AG09319 (cell line): Measurements from ENCODE around the gene IL10.

Experiments
- DNase-seq: peaks from one replicate; pipeline ENCODE4 v3.0.0-alpha.2; 2010; ENCODE audit warnings: low read depth; ENCODE audit errors: extremely low read depth
- CTCF ChIP-seq: IDR thresholded peaks from 2 replicates; pipeline ENCODE4 v1.5.1; 2011; ENCODE audit warnings: low read depth, mild to moderate bottlenecking, inconsistent platforms, low read length, moderate library complexity

IL10 gene

GRCh38 chr1:206748348-206749030 lies 23.8 kb downstream of the IL10 start:
- DNase-seq: no peak
- no peak for TF ChIP-seq CTCF

DNA sequence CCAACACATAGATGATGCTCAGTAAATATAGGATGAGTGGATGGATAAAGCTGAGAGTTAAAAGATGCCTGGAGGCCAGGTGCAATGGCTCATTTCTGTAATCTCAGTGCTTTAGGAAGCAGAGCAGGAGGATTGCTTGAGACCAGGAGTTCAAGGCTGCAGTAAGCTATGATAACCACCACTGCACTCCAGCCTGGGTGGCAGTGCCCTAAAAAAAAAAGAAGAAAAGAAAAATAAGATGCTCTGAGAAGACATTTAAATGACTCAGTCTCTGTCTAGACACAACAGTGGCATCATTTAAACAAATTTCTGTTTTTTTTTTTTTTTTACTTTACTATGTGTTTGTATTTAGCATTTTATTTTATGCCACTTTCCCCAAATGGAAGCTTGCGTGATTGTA lies 27.0 kb downstream of the IL10 start:
- no peak for TF ChIP-seq CTCF
- no peak for DNase-seq

- no peak for DNase-seq
- no peak for TF ChIP-seq CTCF
Measured at GRCh38 chr1:206744683-206745082, 27.6 kb downstream of the IL10 start.

- TF ChIP-seq CTCF: no peak
- DNase-seq: no peak
Measured at GRCh38 chr1:206742719-206743383, 29.4 kb downstream of the IL10 start.

DNA sequence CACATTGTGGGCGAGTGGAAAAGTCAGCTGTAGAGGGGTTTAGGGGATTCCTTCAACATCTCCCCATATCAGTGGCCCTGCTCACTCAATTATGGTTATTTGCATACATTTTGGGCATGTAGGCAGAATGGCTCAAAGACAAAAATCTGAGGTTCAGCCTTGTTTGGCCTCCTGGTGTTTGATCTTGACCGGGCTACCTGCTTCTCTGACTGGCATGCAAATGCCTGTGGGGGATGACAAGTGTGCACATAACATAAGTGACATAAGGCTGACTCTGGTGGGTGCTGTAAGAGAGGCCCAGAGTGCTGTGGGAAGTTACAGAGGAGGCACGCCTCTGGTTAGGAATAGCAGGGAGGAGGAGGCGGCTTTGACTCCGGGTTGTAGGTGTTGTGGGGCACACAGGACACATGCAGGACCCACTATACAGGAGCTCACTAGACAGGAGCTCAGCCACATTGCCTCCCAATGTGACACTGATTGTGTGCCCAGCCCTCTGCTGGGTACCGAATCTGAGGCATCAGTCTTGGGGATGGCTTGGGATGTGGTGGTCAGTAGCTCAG lies 31.1 kb downstream of the IL10 start:
- TF ChIP-seq CTCF: no peak

GRCh38 chr1:206739411-206740076 lies 32.8 kb downstream of the IL10 start:
- TF ChIP-seq CTCF: no peak
- DNase-seq: no peak

More for the DNA sequence above, 31.1 kb downstream of the IL10 start:
- DNase-seq: no peak
